Esophagus squamous epithelium (tissue), 4 donors: ENCODE data around the gene RECK.

Experiments used
- CTCF ChIP-seq, 6 experiments: fragments of 450-650 bp in 4 of 6; fragments of 200-600 bp in 2 of 6; sonication (generic) in 2 of 6; IDR thresholded peaks; one replicate each; pipeline ENCODE4 v1.5.1; 2016 to 2019; ENCODE audit warnings: antibody characterized with exemption in 6 of 6, mild to moderate bottlenecking in 4 of 6, moderate library complexity in 4 of 6
- POLR2A ChIP-seq, 4 donors: fragments of 450-650 bp; IDR thresholded peaks; one replicate each; pipeline ENCODE4 v1.6.1; 2017; ENCODE audit warnings: antibody characterized with exemption in 4 of 4, mild to moderate bottlenecking in 4 of 4, moderate library complexity in 3 of 4

DNA sequence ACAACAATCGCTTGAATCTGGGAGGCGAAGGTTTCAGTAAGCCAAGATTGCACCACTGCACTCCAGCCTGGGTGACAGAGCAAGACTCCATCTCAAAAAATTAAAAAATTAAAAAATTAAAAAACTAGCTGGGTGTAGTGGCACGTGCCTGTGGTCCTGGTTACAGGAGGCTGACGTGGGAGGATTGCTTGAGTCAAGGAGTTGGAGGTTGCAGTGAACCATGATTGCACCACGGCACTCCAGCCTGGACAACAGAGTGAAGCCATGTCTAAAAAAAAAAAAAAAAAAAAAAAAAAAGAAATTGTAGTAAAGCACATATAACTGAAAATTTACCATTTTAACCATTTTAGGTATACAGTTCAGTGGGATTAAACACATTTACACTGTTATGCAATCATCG, 119.4 kb downstream of the RECK start:
- TF ChIP-seq CTCF (IDR thresholded peaks at IDR 0.05) (no peak), POLR2A (IDR thresholded peaks at IDR 0.05) (no peak)
